Bronchial epithelial cell (primary cell): Measurements from ENCODE around the gene CYP26B1. TPM values are rescaled to one million over a fixed set of nuclear protein-coding genes. Genes with fewer than 3 reads are reported as not detected.

ENCODE experiments used
- DNase-seq: peaks from one replicate; pipeline ENCODE4 v3.0.0-alpha.2; 2010; ENCODE audit warnings: low read depth
- FAIRE-seq: peaks from 2 replicates; lab custom pipeline; 2011; peaks lifted over from hg19 to GRCh38; lab: Jason Lieb, UNC
- H3K27me3 ChIP-seq: 2 replicates; pipeline ENCODE4 v1.5.1; 2011; ENCODE audit warnings: low read length; ENCODE audit not compliant: control insufficient read depth, insufficient read depth
- H3K36me3 ChIP-seq: 2 replicates; pipeline ENCODE4 v1.5.1; 2011; ENCODE audit warnings: low read length; ENCODE audit not compliant: control insufficient read depth, insufficient read depth
- H3K4me3 ChIP-seq: 2 replicates; pipeline ENCODE4 v1.5.1; 2011; ENCODE audit warnings: mild to moderate bottlenecking, low read depth, low read length, control low read depth
- total RNA-seq: library from RNA; depleted of rRNA; stranded (reverse); fragments of >200 nt; gene quantifications from 2 replicates; pipeline ENCODE4 v1.2.1, GENCODE V29; 2014
- TF ChIP-seq, protein P1 (sequence below): IDR thresholded peaks from 2 replicates; pipeline ENCODE4 v1.5.1; 2011; ENCODE audit warnings: mild to moderate bottlenecking, moderate library complexity, low read length, control low read depth, inconsistent platforms; ENCODE audit not compliant: insufficient read depth, severe bottlenecking

Gene CYP26B1
- total RNA-seq, 1 donor from 2014 or later = 0.53 TPM

DNA sequence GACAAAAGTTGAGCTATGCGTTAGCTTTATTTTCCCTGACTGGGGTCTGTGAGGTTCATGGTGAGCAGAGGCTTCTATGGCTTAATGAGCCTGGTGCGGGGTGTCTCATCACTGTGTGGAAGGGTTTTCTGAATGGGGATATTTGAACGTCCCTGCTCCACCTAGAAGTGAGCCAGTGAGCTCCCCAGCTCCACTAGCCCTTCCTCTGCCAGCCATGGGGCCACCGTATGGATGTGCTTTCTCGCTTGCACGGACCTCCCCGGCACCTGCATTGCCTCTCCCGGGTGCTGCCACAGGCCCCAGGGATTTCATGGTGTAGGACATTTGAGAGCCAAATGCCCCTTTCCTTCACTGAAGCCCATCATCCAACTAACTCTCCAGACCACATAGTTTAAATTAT is 37.8 kb downstream of the CYP26B1 start:
- TF ChIP-seq, protein P1, sequence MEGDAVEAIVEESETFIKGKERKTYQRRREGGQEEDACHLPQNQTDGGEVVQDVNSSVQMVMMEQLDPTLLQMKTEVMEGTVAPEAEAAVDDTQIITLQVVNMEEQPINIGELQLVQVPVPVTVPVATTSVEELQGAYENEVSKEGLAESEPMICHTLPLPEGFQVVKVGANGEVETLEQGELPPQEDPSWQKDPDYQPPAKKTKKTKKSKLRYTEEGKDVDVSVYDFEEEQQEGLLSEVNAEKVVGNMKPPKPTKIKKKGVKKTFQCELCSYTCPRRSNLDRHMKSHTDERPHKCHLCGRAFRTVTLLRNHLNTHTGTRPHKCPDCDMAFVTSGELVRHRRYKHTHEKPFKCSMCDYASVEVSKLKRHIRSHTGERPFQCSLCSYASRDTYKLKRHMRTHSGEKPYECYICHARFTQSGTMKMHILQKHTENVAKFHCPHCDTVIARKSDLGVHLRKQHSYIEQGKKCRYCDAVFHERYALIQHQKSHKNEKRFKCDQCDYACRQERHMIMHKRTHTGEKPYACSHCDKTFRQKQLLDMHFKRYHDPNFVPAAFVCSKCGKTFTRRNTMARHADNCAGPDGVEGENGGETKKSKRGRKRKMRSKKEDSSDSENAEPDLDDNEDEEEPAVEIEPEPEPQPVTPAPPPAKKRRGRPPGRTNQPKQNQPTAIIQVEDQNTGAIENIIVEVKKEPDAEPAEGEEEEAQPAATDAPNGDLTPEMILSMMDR = no peak
- DNase-seq (no peak), FAIRE-seq (no peak)
- no peaks in the 10 kb centered on the region for H3K27me3 ChIP-seq
- H3K36me3 ChIP-seq = no peaks in the 10 kb centered on the region
- H3K4me3 ChIP-seq = no peak overlapping the region

DNA sequence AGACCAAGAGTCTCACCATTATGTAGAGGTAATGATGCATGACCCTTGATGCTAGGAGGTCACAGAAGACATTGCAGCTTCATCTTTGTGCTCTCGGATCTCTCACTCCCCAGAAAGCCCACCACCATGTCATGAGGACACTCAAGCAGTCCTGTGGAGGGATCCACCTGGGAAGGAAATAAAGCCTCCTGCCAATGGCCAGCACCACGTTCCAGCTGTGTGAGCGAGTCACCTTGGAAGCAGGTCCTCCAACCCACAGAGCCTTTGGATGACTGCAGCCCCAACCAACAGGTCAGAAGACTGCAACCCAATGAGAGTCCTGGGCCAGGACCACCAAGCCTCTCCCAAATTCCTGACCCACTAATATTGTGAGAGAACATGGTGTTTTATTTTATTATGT is 38.4 kb downstream of the CYP26B1 start:
- no peaks in the 10 kb centered on the region for H3K36me3 ChIP-seq
- H3K4me3 ChIP-seq = no peak overlapping the region
- DNase-seq (peak; percentile 44), FAIRE-seq (no peak)
- TF ChIP-seq, protein P1 = no peak
- H3K27me3 ChIP-seq = no peaks in the 10 kb centered on the region

DNA sequence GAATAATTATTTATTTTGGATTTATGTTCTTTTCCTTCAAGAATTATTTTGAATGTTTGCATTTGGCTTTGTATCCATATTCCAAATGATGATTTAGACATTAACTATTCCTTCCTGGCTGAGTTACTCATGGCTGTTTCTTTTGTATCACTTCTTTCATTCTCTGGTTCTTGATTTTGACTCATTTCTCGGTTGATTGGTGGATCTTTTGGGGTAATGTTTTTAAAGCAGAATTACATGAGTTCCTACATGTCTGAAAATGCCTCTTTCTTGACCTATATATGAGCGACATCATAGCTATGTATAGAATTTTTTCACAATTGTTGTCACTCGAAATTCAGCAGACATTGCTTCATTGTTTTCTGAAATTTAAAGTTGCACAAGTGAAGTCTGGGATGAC is 39.5 kb downstream of the CYP26B1 start:
- DNase-seq = peak; percentile 99
- no peak overlapping the region for H3K4me3 ChIP-seq
- FAIRE-seq = no peak
- no peaks in the 10 kb centered on the region for H3K36me3 ChIP-seq
- TF ChIP-seq, protein P1 = no peak
- no peaks in the 10 kb centered on the region for H3K27me3 ChIP-seq

DNA sequence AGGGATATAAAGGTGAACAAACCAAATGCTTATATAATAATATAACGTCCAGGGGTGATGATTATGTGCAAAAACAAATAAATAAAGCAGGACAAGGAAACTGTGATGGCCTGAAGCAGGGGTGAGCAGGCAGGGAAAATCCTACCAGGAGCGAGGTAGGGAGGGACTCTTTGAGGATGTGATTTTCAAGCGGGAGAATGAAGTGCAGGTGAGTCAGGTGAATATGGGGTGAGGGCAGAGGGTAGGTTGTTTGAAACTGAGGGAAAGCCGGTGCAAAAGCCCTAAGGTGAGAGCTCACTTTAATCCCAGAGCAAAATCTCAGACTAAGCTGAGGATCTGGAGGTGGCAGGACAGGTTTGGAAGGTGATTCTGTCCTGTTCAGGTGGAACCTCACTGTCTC is 40.7 kb downstream of the CYP26B1 start:
- no peak for FAIRE-seq
- Histone ChIP-seq H3K27me3 (no peaks in the 10 kb centered on the region), H3K4me3 (no peak overlapping the region), H3K36me3 (no peaks in the 10 kb centered on the region)
- TF ChIP-seq, protein P1 = no peak
- peak; percentile 67 for DNase-seq

DNA sequence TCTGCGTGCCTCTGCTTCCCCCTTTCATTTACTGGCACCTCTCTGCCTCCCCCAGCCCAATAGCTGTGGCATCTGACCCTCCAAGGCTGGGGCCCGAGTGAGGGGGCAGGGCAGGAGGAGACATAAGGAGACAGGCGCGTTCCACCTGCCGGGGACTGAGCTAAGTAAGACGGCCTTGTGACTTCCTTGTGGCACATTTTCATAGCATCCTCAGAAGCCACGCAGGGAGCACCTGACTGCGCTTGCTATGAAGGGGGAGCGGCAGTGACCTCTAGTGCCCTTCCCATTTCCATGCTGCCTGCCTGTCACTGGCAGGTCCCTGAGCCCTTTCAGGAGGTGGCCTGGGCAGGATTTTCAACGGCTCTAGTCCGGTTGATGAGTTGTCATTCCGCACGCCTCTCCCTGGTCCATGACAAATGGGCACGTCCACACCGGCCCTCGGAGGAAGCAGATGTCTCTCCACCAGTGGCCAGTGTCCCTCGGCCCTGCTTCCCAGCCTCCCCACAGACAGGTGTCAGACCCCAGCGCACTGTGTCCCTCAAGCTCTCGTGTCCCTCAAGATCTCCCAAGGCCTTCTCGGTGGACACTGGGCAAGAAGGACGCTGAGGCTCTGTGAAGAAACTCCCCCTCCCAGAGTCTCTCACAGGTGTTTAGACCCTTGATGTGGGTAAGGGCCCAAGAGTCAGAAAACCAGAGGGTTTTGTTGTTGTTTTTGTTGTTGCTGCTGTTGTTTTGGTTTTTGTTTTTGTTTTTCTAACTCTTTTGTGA is 42.7 kb downstream of the CYP26B1 start:
- no peaks in the 10 kb centered on the region for H3K36me3 ChIP-seq
- no peak overlapping the region for H3K4me3 ChIP-seq
- DNase-seq (no peak), FAIRE-seq (no peak)
- H3K27me3 ChIP-seq = no peaks in the 10 kb centered on the region
- TF ChIP-seq, protein P1 = no peak

DNA sequence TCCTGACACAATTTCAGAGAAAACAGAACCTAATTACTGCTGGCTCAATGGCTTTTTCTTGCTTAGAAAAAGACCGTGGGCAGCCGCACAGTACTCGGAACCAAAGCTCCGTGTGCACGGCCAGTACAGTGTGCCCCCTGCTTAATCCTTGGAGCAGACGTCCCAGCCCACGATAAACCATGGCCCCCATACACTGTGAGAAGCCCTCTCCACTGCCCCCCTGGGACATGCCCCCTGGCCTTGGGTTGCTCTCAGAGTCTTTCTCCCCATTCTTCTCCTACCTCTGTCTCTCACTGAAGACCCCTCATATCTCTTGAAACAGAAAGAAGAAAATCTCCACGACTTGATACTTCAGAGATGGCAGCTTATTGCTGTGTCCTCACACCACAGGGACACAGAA is 44.0 kb downstream of the CYP26B1 start:
- Histone ChIP-seq H3K36me3 (no peaks in the 10 kb centered on the region), H3K27me3 (no peaks in the 10 kb centered on the region), H3K4me3 (no peak overlapping the region)
- DNase-seq (no peak), FAIRE-seq (no peak)
- TF ChIP-seq, protein P1 = no peak
